Left ventricle myocardium superior (tissue), 1 donor: ENCODE results near the gene RASL11A. TPM values are rescaled to one million over a fixed set of nuclear protein-coding genes. Genes with fewer than 3 reads are reported as not detected.
"Not testable (repeated sequence)": the region's sequence is repeated elsewhere in the genome, so short reads cannot be mapped to it uniquely, and the experiment has no call there.

Source experiments
- ATAC-seq: fragments of 200-7000 bp; cut with Tn5 transposase; one replicate; pipeline ENCODE4 v1.9.1; 2020; ENCODE audit warnings: mild to moderate bottlenecking, moderate library complexity
- DNase-seq: peaks from one replicate; pipeline ENCODE4 v3.0.0-alpha.2; 2020
- intact Hi-C: fragments of 100-400 bp; cut with micrococcal nuclease; formaldehyde crosslinking; loops from one replicate; pipeline ENCODE4 v1.11.0; 2022
- total RNA-seq: library from RNA; stranded (reverse); fragmentation: NEBNext Ultra II Directional; extraction: Animal tissue kit (Norgen Biotek cat#: 25700); gene quantifications from one replicate; pipeline ENCODE4 v1.2.1, GENCODE V29; 2021
- donor health status: DM: no; HTN: yes; CAD: no; lungs with severe emphysema.

Gene RASL11A
- total RNA-seq, 1 donor from 2014 or later: 7.9 TPM

DNA sequence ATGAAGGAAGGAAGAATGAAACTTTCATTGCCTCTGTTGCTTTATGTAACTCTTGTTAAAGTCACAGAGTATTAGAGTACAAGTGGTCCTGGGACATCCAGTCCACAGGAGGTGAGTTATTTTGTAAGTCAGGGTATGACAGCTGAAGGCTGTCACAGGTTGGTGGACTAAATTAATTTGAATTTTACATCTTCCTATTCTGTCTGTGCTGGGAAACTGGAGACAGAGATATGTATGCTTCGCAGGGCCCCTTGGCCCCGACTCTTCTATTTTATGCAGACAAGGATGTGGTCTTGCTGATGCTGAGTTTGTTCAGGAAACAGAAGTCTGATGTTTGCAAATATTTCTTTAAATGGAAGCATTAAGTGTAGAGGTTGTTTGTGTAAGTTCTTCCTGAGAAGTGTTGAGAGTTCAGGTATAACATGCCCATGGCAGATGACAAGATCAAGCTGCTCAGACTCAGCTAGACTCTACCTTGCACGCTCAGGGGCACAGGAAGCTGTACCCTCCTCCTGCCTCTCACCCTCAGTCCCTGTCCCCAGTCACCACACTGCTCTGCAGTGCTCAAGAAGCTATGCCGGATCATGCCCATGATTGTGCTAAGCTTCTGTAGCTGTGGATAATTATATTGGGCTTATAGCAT, 23.4 kb downstream of the RASL11A start:
- DNase-seq (no peak), ATAC-seq (no peak)
- intact Hi-C loops: no loop called here

DNA sequence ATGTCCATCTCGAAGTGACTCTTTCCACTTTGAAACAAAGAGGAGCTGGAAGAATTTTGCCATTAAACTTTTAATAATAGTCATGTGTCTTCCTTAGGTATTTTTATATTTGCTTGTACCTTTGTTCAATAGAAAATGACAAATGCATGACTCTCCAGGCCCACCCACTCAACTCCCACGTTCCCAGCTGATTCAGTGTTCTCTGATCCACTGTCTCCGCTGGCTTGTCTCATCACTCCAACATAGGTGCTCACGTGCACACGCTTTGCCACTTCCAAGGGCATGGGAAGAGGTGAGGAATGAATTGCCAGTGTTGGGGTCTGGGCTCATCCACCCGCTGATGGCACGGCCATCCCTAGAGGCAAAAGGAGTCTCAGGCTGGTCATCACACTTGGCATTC, 24.5 kb downstream of the RASL11A start:
- DNase-seq (no peak), ATAC-seq (no peak)
- intact Hi-C loops: no loop called here

DNA sequence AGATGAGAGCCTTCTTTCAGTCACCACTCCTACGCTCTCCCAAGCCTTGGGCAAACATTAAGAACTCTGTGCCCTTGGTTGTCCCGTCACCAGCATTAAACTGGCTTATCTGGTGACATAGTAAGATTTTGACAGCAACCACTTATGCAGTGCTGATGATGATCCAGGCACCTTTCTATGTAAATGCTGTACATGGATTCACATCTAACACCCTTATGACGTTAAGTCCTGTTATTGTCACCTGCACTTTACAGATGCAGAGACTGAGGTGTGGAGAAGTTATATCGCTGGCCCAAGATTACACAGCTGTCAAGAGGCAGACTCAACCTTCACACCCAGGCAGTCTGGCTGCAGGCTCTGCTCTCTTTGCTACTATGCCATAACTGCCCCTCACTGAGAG, 25.0 kb downstream of the RASL11A start:
- intact Hi-C loops: no loop called here
- DNase-seq: no peak
- peak; percentile 82 for ATAC-seq

DNA sequence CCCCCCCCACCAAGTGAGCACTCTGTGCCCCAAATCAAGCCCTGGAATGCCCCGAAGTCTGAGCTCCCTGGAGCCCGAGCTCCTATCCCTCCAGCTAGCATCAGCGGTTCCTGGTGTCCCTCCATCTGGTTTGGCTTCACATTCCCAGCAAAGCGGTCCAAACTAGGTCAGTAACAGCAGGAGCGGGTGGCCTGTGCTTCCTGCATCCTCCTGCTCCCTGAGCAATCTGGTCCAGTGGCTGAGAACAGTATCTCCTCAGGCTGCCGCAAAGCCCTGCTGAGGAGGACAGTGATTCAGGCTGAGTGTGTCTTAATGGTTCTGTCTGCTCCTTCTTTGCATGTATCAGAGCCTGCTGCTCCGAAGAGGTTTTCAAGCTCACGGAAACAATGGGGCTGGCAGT, 25.9 kb downstream of the RASL11A start:
- intact Hi-C loops: no loop called here
- DNase-seq (no peak), ATAC-seq (no peak)

DNA sequence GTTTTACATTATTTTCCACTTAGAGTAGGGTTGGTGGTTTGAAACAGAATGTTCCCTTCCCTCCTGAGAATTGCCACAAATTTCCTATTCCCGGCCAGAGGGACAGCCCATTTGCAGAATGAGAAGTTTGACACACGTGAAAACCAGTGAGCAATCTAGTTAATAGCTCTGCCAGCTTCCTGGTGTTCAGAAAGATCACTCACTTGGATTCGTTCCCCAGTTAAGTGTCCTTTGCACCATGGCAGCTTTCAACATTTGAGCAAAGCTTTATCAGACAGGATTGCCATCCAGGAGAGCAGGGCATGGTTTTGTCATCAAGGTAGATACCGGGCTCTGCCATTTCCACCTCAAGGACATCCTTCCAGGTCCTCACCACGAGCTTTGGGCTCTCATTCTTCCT, 28.2 kb downstream of the RASL11A start:
- no peak for DNase-seq
- intact Hi-C loops: no loop called here
- peak; percentile 32 for ATAC-seq

DNA sequence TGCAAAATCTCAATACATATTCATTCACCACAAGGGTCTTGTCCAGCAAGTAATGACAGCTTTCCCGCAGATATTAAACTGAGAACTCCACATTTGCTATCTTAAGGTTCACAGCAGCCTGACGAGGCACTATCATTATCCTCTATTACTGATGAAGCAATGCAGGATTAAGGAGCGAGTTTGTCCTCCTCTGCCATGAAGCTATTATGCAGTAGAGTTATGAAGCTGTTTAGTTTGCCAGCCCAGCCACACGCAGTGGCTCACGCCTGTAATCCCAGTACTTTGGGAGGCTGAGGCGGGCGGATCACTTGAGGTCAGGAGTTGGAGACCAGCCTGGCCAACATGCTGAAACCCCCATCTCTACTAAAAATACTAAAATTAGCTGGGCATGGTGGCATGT, 29.8 kb downstream of the RASL11A start:
- DNase-seq, intact Hi-C loops, ATAC-seq: not testable (repeated sequence)

DNA sequence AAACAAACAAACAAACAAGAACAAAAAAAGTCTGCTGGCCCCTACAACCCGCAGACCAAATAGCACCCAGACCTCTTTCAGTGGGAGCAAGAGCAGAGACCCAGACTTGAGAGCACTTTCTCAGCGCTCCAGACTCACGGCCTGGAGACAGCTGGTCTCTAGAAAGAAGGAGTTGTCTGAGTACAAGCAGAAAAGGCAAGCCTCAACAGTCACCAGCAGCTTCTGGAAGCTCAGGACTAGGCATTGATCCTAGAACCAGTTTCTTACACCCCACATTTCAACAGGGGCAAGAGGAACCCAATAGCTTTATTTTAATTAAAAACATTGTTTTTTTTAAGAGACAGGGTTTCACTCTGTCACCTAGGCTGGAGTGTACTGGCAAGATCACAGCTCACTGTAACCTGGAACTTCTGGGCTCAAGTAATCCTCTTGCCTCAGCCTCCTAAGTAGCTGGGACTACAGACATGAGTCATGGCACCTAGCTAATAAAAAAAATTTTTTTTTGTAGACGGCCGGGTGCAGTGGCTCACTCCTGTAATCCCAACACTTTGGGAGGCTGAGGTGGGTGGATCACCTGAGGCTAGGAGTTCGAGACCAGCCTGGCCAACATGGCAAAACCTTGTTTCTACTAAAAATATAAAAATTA, 30.4 kb downstream of the RASL11A start:
- DNase-seq (no peak), ATAC-seq (no peak)
- intact Hi-C loops: no loop called here

DNA sequence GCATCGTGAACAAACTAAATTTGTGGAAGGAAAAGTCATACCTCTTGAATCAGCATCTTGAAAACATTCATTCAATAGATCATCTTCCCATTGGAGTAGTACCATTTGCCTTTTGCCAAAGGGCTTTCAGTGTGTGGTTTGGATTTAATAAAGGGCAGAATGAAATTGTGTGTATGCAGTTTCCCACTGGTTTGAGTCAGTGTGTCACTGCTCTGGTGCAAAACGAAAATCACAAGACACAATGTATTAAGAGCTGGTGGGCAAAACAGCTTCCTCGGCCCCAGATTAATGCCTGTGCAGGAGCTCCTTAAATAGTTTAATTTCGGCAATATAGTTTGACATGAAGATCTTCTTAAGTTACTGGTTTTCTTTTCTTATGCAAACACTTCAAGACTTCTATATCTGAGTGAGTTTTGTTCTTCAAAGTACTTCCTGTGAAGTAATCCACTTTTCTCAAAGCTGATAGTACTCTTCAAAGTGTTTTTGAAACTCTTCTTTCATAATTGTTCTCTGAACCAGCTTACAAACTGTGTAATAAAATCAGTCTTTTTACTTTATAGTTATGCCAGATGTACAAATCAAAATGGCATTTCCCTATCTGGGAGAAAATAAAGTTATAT, 32.1 kb downstream of the RASL11A start:
- DNase-seq: no peak
- intact Hi-C loops: no loop called here
- ATAC-seq: no peak

DNA sequence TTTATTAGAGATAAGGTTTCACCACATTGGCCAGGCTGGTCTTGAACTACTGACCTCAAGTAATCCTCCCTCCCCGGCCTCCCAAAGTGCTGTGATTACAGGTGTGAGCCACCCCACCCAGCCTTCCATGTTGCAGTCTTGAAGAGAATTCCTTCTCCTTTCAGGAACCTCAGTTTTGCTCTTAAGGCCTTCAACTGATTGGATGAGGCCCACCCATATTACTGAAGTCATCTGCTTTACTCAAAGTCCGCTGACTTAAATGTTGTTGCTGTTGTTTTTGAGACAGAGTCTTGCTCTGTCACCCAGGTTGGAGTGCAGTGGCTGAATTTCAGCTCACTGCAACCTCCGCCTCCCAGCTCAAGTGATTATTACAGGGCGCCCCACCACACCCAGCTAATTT, 33.5 kb downstream of the RASL11A start:
- ATAC-seq (no peak), DNase-seq (no peak)
- intact Hi-C loops: no loop called here

DNA sequence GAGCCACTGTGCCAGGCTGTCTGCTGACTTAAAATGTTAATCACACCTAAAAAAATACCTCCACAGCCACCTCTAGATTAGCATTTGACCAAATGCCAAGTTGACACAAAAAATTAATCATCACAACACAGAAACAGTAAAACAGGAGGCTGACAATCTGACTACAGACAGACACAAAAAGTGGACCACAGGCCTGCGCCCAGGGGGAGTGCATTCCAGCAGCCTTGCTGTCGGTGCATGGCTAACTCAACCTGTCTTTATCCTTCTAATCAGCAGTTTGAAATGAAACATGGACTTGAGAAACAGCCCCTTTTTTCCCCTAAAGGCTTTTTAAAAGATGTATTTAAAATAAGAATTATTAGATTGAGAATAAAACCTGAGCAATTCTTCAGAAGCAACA, 34.0 kb downstream of the RASL11A start:
- DNase-seq (no peak), ATAC-seq (no peak)
- intact Hi-C loops: no loop called here

DNA sequence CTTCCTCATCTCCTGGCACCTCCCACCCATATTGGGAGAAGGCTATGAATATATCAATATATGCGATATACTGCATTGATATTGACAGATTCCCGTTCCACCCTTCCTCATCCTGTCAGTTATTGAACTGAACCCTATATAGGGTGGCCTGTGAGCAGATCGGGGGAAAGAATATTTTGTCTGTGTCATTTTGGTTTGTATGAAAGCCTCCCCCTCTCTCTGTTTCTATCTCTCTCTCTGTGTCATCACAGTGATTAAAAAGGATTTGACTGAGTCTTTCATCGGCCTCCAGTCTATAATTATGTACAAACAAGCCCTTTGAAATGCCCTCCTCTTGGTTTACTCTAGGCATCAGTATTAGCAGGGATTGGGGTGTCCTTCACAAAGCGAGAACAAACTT, 35.7 kb downstream of the RASL11A start:
- intact Hi-C loops: no loop called here
- ATAC-seq (no peak), DNase-seq (no peak)

DNA sequence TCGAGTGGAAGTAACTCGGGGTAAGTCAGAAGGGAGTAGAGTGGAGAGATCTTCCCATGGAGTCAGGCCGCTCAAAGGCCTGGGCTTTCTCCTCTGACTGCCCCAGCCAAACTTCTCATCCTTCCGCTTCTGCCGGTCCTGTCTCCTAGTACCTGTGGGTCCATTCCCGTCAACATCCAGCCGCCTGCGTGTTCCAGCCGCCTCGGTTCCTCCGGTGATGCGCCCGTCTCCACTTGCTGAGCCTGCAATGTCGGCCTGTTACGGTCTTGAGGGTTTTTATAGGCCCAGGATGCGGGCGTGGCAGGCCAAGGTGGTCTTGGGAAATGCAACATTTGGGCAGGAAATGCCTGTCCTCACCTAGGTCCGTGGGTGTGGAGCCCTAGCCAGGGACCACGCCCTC, 38.3 kb downstream of the RASL11A start:
- intact Hi-C loops: no loop called here
- ATAC-seq (no peak), DNase-seq (no peak)

DNA sequence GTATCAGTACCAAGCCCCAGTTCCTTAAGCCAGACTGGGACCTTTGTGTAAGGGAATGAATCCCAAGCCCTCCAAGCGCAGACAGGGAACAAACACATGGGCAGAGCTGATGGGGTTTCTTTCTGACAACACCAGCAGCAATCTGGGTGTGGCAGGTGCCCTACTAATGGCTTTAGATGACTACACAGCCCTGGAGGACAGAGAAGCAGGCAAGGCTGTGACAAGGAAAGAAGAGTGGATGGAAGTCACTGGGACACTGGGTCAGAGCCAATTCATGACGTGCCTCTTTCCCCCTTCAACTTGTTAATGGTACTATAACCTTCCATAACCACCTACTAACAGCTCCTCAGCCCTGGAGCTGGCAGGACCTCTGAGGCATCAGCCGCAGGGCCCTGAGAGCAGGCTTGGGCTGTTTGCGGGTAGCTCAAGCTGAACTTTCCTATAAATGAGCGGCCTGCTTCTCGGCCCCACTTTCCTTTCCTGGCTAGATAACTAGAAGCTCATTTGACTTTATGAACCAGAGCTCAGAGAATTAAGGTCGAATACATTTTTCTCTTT, 38.9 kb downstream of the RASL11A start:
- ATAC-seq (no peak), DNase-seq (no peak)
- intact Hi-C loops: no loop called here

DNA sequence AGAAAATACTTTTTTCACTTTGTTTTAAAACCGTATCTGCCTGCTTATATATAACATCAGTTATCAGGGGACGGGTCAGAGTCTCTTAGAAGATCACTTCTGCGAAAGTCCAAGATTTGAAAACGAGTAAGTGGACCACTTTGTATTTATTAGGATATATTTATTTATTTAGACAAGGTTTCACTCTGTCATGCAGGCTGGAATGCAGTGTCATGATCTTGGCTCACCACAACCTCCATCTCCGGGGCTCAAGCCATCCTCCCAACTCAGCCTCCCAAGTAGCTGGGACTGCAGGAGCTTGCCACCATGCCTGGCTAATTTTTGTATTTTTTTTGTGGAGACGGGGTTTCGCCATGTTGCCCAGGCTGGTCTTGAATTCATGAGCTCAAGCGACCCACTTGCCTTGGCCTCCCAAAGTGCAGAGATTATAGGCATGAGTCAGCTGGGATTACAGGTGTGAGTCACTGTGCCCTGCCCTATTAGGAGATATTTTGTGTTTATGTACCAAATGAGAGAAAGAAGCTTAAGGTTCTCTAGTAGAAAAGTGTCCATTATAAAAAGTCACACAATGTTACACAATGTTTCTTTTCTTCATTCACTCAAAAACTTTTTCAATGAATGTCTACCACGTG, 39.5 kb downstream of the RASL11A start:
- intact Hi-C loops: no loop called here
- no peak for DNase-seq
- ATAC-seq: no peak

DNA sequence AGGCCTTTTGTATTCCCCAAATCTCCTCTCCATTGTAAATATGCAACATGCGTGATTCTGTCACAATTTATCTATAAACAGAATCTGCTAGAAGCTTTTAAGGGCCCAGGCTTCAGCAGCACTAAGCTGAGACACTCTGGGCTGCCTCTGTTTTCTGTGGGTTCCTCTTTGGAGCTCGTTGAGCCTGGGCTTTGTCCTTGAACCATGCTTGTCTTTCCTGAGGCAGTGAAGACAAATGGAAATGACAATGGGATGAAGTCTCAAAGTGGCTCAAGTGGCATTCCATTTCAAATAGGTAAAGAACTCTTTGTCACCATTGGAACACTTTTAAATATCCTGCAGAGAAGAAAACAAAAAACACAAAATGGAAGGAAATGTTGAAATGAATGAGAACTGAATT, 40.3 kb downstream of the RASL11A start:
- DNase-seq (no peak), ATAC-seq (no peak)
- intact Hi-C loops: no loop called here

DNA sequence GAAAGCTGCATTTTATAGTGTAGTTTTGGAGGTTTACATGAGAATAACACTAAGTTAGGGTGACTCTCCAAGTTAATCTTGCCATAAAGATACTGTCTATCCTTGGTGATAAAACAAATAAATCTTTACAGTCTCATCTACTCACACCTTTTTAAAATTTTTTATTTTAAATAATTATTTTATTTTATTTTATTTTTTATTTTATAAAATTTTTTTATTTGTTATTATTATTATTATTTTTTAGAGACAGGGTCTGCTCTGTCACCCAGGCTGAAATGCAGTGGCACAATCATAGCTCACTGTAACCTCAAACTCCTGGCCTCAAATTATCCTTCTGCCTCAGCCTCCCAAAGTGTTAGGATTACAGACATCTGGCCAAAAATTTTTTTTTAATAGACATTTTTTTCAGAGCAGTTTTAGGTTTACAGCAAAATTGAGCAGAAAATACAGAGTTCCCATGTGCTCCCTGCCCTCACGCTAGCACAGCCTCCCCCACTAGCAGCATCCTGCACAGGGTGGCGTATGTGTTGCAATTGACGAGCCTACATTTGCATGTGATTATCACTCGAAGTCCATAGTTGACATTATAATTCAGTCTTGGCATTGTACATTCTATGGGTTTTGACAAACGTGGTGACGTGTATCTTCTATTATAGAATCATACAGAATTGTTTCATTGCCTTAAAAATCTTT, 41.0 kb downstream of the RASL11A start:
- ATAC-seq (no peak), DNase-seq (no peak)
- intact Hi-C loops: no loop called here

DNA sequence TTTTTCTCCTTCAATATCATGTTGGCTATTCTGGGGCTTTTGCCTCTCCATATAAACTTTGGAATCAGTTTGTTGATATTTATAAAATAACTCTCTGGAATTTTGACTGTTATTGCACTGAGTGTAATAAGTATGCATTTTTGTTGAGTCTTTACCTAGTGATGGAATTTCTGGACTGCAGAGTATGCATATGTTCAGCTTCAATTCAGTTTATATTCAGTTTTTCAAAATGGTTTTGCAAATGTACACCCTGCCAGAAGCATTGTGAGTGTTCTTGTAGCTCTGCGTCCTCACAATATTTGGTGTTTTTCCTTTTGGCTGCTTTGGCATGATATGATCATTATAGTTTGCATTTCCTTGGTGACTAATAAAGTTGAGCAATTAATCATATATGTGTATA, 43.1 kb downstream of the RASL11A start:
- intact Hi-C loops: no loop called here
- DNase-seq (no peak), ATAC-seq (no peak)

DNA sequence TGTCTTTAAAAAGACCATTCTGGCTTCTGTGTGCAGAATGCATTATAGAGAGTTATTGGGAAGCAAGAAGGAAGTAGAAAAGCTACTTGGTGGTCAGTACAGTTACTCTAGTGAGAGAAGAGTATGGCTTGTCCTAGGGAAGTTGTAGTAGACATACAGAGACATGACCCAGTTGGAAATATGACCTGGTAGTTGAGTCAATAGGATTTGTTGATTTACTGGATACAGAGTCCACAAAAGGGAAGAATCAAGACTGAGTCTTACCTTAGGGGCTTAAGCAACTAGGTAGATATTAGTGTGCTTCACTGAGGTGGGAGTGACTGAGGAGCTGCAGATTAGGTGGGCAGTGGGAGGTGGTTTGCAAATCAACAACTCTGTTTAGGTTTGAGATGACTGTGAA, 48.8 kb downstream of the RASL11A start:
- DNase-seq (no peak), ATAC-seq (no peak)
- intact Hi-C loops: no loop called here
